HL-60 (cell line): ENCODE data around the gene PHB1.

Source experiments
- DNase-seq, 2 experiments: peaks; one replicate each; pipeline ENCODE4 v3.0.0-alpha.2; 2010 to 2020; ENCODE audit warnings: low read depth in 1 of 2, low spot score in 1 of 2
- H3K27ac ChIP-seq: fragments of 250-450 bp; sonication (Bioruptor Pico); replicated peaks from 2 replicates; pipeline ENCODE4 v1.5.1; 2020; ENCODE audit warnings: mild to moderate bottlenecking, moderate library complexity
- H3K27me3 ChIP-seq: fragments of 250-450 bp; sonication (Bioruptor Pico); 2 replicates; pipeline ENCODE4 v1.5.1; 2021; ENCODE audit warnings: mild to moderate bottlenecking, moderate library complexity; ENCODE audit not compliant: insufficient read depth, poor library complexity, severe bottlenecking
- H3K4me3 ChIP-seq: replicated peaks from 2 replicates; pipeline ENCODE4 v1.5.1; 2011; ENCODE audit warnings: mild to moderate bottlenecking, control low read depth, low read length; ENCODE audit not compliant: insufficient read depth
- GABPA ChIP-seq: IDR thresholded peaks from 2 replicates; pipeline ENCODE4 v1.6.1; 2012; ENCODE audit warnings: low read depth
- POLR2AphosphoS5 ChIP-seq: IDR thresholded peaks from 2 replicates; pipeline ENCODE4 v1.6.1; 2012; ENCODE audit warnings: low read depth
- REST ChIP-seq: IDR thresholded peaks from 2 replicates; pipeline ENCODE4 v1.6.1; 2012; ENCODE audit warnings: low read depth; ENCODE audit not compliant: insufficient replicate concordance
- SPI1 ChIP-seq: IDR thresholded peaks from 2 replicates; pipeline ENCODE4 v1.6.1; 2012; ENCODE audit warnings: low read depth, mild to moderate bottlenecking, borderline replicate concordance
- TF ChIP-seq, protein P1 (sequence below): IDR thresholded peaks from one replicate; pipeline ENCODE4 v1.5.1; 2011; ENCODE audit warnings: low read length, control low read depth, inconsistent platforms; ENCODE audit not compliant: insufficient read depth

Gene PHB1

DNA sequence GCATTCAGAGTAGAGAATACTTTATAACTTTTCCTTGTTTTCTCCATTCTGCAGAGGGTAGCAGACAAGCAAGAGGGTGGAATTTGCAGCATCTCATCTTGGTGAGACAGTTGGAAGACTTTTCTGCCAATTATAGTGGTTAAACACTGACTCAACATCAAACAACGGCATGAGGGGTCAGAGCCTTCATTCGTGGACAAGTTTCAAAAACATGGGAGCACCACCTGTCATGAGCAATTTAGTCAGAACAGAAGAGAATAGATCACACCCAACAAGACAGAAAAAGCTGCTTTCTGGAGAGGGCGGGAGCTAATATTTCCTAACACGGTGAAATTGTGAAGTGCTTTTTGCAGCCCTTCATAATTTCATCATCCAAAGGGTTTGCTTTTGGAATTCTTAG is 34.8 kb downstream of the PHB1 start:
- Histone ChIP-seq H3K4me3 (no peak overlapping the region), H3K27ac (no peak overlapping the region), H3K27me3 (no peaks in the 10 kb centered on the region)
- TF ChIP-seq, protein P1, sequence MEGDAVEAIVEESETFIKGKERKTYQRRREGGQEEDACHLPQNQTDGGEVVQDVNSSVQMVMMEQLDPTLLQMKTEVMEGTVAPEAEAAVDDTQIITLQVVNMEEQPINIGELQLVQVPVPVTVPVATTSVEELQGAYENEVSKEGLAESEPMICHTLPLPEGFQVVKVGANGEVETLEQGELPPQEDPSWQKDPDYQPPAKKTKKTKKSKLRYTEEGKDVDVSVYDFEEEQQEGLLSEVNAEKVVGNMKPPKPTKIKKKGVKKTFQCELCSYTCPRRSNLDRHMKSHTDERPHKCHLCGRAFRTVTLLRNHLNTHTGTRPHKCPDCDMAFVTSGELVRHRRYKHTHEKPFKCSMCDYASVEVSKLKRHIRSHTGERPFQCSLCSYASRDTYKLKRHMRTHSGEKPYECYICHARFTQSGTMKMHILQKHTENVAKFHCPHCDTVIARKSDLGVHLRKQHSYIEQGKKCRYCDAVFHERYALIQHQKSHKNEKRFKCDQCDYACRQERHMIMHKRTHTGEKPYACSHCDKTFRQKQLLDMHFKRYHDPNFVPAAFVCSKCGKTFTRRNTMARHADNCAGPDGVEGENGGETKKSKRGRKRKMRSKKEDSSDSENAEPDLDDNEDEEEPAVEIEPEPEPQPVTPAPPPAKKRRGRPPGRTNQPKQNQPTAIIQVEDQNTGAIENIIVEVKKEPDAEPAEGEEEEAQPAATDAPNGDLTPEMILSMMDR: no peak
- TF ChIP-seq REST: no peak
- TF ChIP-seq GABPA: no peak
- no peak for TF ChIP-seq POLR2AphosphoS5
- no peak for TF ChIP-seq SPI1
- DNase-seq: no peak

- Histone ChIP-seq H3K4me3 (no peak overlapping the region), H3K27me3 (no peaks in the 10 kb centered on the region), H3K27ac (no peak overlapping the region)
- TF ChIP-seq, protein P1: no peak
- no peak for TF ChIP-seq SPI1
- no peak for TF ChIP-seq REST
- TF ChIP-seq POLR2AphosphoS5: no peak
- no peak for TF ChIP-seq GABPA
- no peak for DNase-seq
These were observed 36.4 kb downstream of the PHB1 start for GRCh38 chr17:49378311-49378710.

DNA sequence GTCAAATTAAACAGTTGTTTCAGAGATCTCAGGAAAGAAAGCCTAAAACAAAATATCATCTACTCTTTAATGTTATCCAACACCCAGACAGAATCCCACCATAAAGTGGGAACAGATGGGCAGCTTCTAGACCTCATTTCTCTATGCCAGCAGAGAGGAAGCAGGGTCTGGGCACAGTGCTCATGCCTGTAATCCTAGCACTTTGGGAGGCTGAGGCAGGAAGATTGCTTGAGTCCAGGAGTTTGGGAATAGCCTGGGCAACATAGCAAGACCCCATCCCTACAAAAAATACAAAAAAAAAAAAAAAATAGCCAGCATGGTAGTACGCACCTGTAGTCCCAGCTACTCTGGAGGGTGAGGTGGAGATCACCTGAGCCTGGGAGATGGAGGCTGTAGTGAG is 39.1 kb downstream of the PHB1 start:
- no peaks in the 10 kb centered on the region for H3K27me3 ChIP-seq
- no peak overlapping the region for H3K27ac ChIP-seq
- H3K4me3 ChIP-seq: no peak overlapping the region
- TF ChIP-seq GABPA (no peak), SPI1 (no peak), REST (no peak)
- no peak for DNase-seq

GRCh38 chr17:49373115-49373514 is 41.6 kb downstream of the PHB1 start:
- no peak overlapping the region for H3K4me3 ChIP-seq
- no peaks in the 10 kb centered on the region for H3K27me3 ChIP-seq
- DNase-seq: no peak
- H3K27ac ChIP-seq: no peak overlapping the region
- TF ChIP-seq, protein P1: no peak
- TF ChIP-seq POLR2AphosphoS5 (no peak), REST (no peak), SPI1 (no peak), GABPA (no peak)
